Aorta (tissue), 5 donors: ENCODE results near the gene FURIN. TPM values are rescaled to one million over a fixed set of nuclear protein-coding genes. Genes with fewer than 3 reads are reported as not detected.

ENCODE experiments used
- ATAC-seq: fragments of 200-7000 bp; cut with Tn5 transposase; one replicate; pipeline ENCODE4 v1.9.1; 2022; ENCODE audit warnings: moderate library complexity; ENCODE audit not compliant: low FRiP score
- DNase-seq, 2 donors: peaks; one replicate each; pipeline ENCODE4 v3.0.0-alpha.2; 2020
- H3K27ac ChIP-seq, 2 donors: one replicate each; pipeline ENCODE4 v1.5.1; 2013; ENCODE audit warnings: low read length in 2 of 2, mild to moderate bottlenecking in 2 of 2, moderate library complexity in 2 of 2, control low read depth in 1 of 2, inconsistent platforms in 1 of 2, low read depth in 1 of 2
- H3K27me3 ChIP-seq, 2 donors: one replicate each; pipeline ENCODE4 v1.6.1; 2013; ENCODE audit warnings: control low read depth in 1 of 2, low read length in 1 of 2, mild to moderate bottlenecking in 1 of 2, moderate library complexity in 1 of 2; ENCODE audit not compliant: insufficient read depth in 2 of 2, control insufficient read depth in 1 of 2
- H3K36me3 ChIP-seq, 2 donors: one replicate each; pipeline ENCODE4 v1.6.1; 2013; ENCODE audit warnings: control low read depth in 1 of 2, low read length in 1 of 2, mild to moderate bottlenecking in 1 of 2; ENCODE audit not compliant: insufficient read depth in 2 of 2, control insufficient read depth in 1 of 2
- H3K4me1 ChIP-seq, 2 donors: one replicate each; pipeline ENCODE4 v1.6.1; 2013; ENCODE audit warnings: low read length in 2 of 2, control low read depth in 1 of 2, mild to moderate bottlenecking in 1 of 2, moderate library complexity in 1 of 2; ENCODE audit not compliant: insufficient read depth in 2 of 2, control insufficient read depth in 1 of 2
- H3K4me3 ChIP-seq, 2 donors: one replicate each; pipeline ENCODE4 v1.5.1; 2013; ENCODE audit warnings: low read length in 2 of 2, control low read depth in 1 of 2, mild to moderate bottlenecking in 1 of 2
- H3K9me3 ChIP-seq: one replicate; pipeline ENCODE4 v1.6.1; 2013; ENCODE audit warnings: mild to moderate bottlenecking, low read length; ENCODE audit not compliant: control insufficient read depth
- WGBS, 2 donors: extraction: QIAGEN DNeasy Blood & Tissue Kit; methylation state at CpG; one replicate each; pipeline ENCODE4 v1.1.7; 2013; 5-methylcytosine and 5-hydroxymethylcytosine counted together
- intact Hi-C, 2 donors: fragments of 100-400 bp; cut with DNase I; formaldehyde crosslinking; loops; one replicate each; pipeline versions ENCODE4 v1.14.2 to v1.15.0; 2022
- polyA plus RNA-seq, 2 donors: library from polyadenylated mRNA; stranded (reverse); fragments of 200-250 nt; gene quantifications; one replicate each; pipeline ENCODE4 v1.2.3, GENCODE V29; 2013
- total RNA-seq, 2 donors: library from RNA; stranded (reverse); fragmentation: NEBNext Ultra II Directional; extraction: Animal tissue kit (Norgen Biotek cat#: 25700); gene quantifications; one replicate each; pipeline ENCODE4 v1.2.1, GENCODE V29; 2021
- donor health status: healthy with polysubstance abuse.
- donor health status: Bipolar disorder and iron deficiency.
- donor health status: DM: no; HTN: no; CAD: no.
- donor health status: DM: no; HTN: no; CAD: no.
- donor health status: DM: yes; HTN: yes; CAD: no.

The FURIN gene
- total and polyA plus RNA-seq, 4 donors, result 20.9 to 65.8 (median 44.1) TPM

DNA sequence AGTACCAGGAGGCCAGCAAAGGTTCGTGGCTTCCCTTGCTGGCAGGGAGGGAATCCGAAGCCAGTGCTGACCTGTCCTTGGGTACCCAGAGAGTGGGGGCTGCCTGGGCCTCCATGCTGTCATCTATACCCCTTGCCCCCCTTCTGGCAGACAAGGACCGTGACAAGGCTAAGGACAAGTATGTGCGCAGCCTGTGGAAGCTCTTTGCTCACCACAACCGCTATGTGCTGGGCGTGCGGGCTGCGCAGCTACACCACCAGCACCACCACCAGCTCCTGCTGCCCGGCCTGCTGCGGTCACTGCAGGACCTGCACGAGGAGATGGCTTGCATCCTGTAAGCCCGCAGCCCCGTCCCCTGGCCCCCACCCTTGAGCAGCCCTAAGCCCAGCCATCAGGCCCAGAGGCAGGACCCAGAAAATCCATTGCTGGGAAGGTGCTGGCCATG lies 18.7 kb downstream of the FURIN start:
- no peaks in the 10 kb centered on the region for H3K9me3 ChIP-seq
- H3K4me1 ChIP-seq, result no peaks in the 10 kb centered on the region
- no peak for ATAC-seq
- intact Hi-C loops, result loop anchor here (5.0 to 10.0 kb wide), 3 partner anchors 172 to 572 kb away; partner anchors contain the start of gene BLM (in 1 of the 2)
- no peaks in the 10 kb centered on the region for H3K36me3 ChIP-seq
- 90 to 93% methylated on average over 13 of the region's 13 CpGs for WGBS, 2 donors
- H3K27me3 ChIP-seq, result no peaks in the 10 kb centered on the region
- no peak for DNase-seq
- H3K27ac ChIP-seq, result no peak overlapping the region
- no peak overlapping the region for H3K4me3 ChIP-seq

GRCh38 chr15:90889313-90889730 lies 20.9 kb downstream of the FURIN start:
- Histone ChIP-seq H3K9me3 (no peaks in the 10 kb centered on the region), H3K4me3 (no peak overlapping the region), H3K27me3 (no peaks in the 10 kb centered on the region), H3K36me3 (peaks cover 0 to 4% of the 10 kb centered on the region in 2 donors), H3K27ac (no peak overlapping the region), H3K4me1 (no peaks in the 10 kb centered on the region)
- intact Hi-C loops, result loop anchor here (5.0 to 10.0 kb wide), 3 partner anchors 175 to 575 kb away; partner anchors contain the start of gene BLM (in 1 of the 2)
- WGBS, 2 donors, result 88 to 90% methylated on average over 18 of the region's 18 CpGs
- ATAC-seq (no peak), DNase-seq (no peak)

DNA sequence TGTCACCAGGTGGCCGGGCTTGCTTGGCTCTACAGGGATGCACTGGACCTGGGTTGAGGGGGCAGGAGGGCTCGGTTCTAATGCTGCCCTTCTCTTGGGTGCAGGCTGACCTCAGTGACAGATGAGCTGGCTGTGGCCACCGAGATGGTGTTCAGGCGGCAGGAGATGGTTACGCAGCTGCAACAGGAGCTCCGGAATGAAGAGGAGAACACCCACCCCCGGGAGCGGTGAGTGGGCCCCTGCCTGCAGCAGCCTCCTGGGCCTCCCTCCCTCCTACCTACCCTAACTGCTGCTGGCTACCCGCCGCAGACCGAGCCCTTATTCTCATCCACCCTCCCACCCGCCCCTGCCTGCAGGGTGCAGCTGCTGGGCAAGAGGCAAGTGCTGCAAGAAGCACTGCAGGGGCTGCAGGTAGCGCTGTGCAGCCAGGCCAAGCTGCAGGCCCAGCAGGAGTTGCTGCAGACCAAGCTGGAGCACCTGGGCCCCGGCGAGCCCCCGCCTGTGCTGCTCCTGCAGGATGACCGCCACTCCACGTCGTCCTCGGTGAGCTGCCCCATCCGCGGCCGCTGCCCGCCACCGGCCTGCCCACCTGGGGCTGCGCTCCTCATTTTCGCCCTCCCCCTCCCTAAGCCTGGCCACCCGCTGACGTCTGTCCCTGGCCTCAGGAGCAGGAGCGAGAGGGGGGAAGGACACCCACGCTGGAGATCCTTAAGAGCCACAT lies 21.5 kb downstream of the FURIN start:
- intact Hi-C loops, result loop anchor here (5.0 to 10.0 kb wide), 3 partner anchors 175 to 575 kb away; partner anchors contain the start of gene BLM (in 1 of the 2)
- 80 to 89% methylated on average over 30 to 31 of the region's 31 CpGs for WGBS, 2 donors
- no peak for ATAC-seq
- Histone ChIP-seq H3K4me1 (no peaks in the 10 kb centered on the region), H3K4me3 (no peak overlapping the region), H3K36me3 (peaks cover 0 to 4% of the 10 kb centered on the region in 2 donors), H3K9me3 (no peaks in the 10 kb centered on the region), H3K27ac (no peak overlapping the region), H3K27me3 (no peaks in the 10 kb centered on the region)
- DNase-seq, result no peak

DNA sequence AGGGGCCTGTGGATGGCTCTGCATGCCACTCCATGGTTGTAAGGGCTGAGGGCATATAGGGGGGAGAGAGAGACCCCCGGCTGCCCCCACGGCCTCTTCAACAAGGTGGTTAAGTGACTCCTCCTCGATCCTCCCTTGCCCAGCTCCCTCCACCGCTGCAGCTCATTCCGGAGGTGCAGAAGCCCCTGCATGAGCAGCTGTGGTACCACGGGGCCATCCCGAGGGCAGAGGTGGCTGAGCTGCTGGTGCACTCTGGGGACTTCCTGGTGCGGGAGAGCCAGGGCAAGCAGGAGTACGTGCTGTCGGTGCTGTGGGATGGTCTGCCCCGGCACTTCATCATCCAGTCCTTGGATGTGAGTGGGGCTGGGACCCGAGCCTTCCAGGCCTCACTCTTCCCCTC lies 22.5 kb downstream of the FURIN start:
- no peaks in the 10 kb centered on the region for H3K4me1 ChIP-seq
- ATAC-seq (no peak), DNase-seq (no peak)
- H3K27me3 ChIP-seq, result no peaks in the 10 kb centered on the region
- H3K4me3 ChIP-seq, result no peak overlapping the region
- peaks cover 0 to 7% of the 10 kb centered on the region in 2 donors for H3K36me3 ChIP-seq
- intact Hi-C loops, result no loop called here
- no peaks in the 10 kb centered on the region for H3K9me3 ChIP-seq
- H3K27ac ChIP-seq, result no peak overlapping the region
- 76 to 88% methylated on average over 12 of the region's 12 CpGs for WGBS, 2 donors

DNA sequence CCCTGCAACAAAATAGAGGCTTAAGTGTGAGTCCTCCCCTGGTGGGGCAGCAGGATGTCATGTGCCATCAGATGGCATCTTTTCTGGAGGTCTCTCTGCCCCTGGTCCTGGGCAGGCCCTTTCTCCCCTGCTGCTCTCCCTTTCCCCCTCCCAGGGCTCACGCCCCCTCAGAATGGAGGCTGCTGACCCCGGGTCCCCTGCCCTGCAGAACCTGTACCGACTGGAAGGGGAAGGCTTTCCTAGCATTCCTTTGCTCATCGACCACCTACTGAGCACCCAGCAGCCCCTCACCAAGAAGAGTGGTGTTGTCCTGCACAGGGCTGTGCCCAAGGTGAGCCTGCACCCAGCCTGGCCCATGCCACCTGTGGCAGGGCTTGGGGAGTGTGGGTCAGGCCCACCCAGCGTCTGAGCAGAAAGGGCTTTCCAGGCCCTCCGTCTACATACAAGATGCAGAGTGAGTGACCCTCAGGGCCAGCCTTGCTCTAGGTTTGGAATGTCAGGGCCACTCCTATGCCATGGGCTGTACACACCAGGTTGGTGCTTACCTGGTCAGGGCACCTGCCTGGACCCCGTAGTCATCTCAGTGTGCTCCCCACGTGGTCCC lies 23.1 kb downstream of the FURIN start:
- no peaks in the 10 kb centered on the region for H3K9me3 ChIP-seq
- H3K4me3 ChIP-seq, result no peak overlapping the region
- 89 to 91% methylated on average over 8 of the region's 8 CpGs for WGBS, 2 donors
- no peak for ATAC-seq
- no peaks in the 10 kb centered on the region for H3K27me3 ChIP-seq
- H3K36me3 ChIP-seq, result peaks cover 0 to 7% of the 10 kb centered on the region in 2 donors
- no peak overlapping the region for H3K27ac ChIP-seq
- intact Hi-C loops, result no loop called here
- DNase-seq, result no peak
- no peaks in the 10 kb centered on the region for H3K4me1 ChIP-seq

- Histone ChIP-seq H3K36me3 (peaks cover 0 to 7% of the 10 kb centered on the region in 2 donors), H3K9me3 (no peaks in the 10 kb centered on the region), H3K27ac (no peak overlapping the region), H3K4me3 (no peak overlapping the region), H3K4me1 (no peaks in the 10 kb centered on the region), H3K27me3 (no peaks in the 10 kb centered on the region)
- ATAC-seq, result no peak
- DNase-seq, result no peak
- intact Hi-C loops, result no loop called here
- 91 to 92% methylated on average over 11 of the region's 11 CpGs for WGBS, 2 donors
Measured at GRCh38 chr15:90892023-90892422, 23.6 kb downstream of the FURIN start.

GRCh38 chr15:90892498-90893174 lies 24.2 kb downstream of the FURIN start:
- DNase-seq (no peak), ATAC-seq (no peak)
- Histone ChIP-seq H3K4me3 (no peak overlapping the region), H3K27ac (no peak overlapping the region), H3K4me1 (no peaks in the 10 kb centered on the region), H3K9me3 (no peaks in the 10 kb centered on the region), H3K27me3 (no peaks in the 10 kb centered on the region), H3K36me3 (peaks cover 0 to 7% of the 10 kb centered on the region in 2 donors)
- intact Hi-C loops, result no loop called here
- 95 to 96% methylated on average over 29 of the region's 29 CpGs for WGBS, 2 donors

GRCh38 chr15:90893175-90894090 lies 25.0 kb downstream of the FURIN start:
- 93 to 94% methylated on average over 33 of the region's 33 CpGs for WGBS, 2 donors
- H3K4me3 ChIP-seq, result no peak overlapping the region
- H3K36me3 ChIP-seq, result peaks cover 0 to 7% of the 10 kb centered on the region in 2 donors
- no peak overlapping the region for H3K27ac ChIP-seq
- H3K4me1 ChIP-seq, result no peaks in the 10 kb centered on the region
- intact Hi-C loops, result no loop called here
- no peaks in the 10 kb centered on the region for H3K27me3 ChIP-seq
- ATAC-seq (peak; percentile 13), DNase-seq (no peak)
- no peaks in the 10 kb centered on the region for H3K9me3 ChIP-seq
